PC-9 (cell line): ENCODE measurements around the gene TGFBR2.

Experiments used
- EZH2 ChIP-seq: fragments of 200-600 bp; sonication (generic); IDR thresholded peaks from 2 replicates; pipeline ENCODE4 v1.8.0; 2017; ENCODE audit warnings: antibody characterized with exemption, low read depth
- TF ChIP-seq, protein P1 (sequence below): fragments of 200-600 bp; sonication (generic); conservative IDR thresholded peaks from 2 replicates; pipeline ENCODE4 v1.6.1; 2017; ENCODE audit warnings: mixed run types, antibody characterized with exemption, mild to moderate bottlenecking, moderate library complexity

DNA sequence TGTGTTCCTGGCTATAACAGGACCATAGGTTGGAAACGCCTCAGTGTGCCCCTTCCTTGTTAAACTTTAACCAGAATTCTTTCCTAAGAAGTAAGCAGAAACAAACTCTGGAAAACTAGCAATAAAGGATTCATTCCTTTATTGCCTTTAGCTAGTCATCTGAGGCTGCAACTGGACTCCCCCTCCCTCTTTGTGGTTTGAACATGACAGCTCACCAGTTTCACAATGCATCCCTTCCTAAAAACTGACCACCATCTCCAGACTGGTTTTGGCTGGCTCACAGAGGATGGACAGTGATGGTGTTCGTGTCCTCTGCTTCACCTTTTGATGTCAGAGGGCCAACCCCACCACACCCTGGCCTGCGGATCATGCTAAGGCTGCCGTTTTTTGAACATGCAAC lies 27.9 kb upstream of the TGFBR2 start:
- TF ChIP-seq, protein P1, sequence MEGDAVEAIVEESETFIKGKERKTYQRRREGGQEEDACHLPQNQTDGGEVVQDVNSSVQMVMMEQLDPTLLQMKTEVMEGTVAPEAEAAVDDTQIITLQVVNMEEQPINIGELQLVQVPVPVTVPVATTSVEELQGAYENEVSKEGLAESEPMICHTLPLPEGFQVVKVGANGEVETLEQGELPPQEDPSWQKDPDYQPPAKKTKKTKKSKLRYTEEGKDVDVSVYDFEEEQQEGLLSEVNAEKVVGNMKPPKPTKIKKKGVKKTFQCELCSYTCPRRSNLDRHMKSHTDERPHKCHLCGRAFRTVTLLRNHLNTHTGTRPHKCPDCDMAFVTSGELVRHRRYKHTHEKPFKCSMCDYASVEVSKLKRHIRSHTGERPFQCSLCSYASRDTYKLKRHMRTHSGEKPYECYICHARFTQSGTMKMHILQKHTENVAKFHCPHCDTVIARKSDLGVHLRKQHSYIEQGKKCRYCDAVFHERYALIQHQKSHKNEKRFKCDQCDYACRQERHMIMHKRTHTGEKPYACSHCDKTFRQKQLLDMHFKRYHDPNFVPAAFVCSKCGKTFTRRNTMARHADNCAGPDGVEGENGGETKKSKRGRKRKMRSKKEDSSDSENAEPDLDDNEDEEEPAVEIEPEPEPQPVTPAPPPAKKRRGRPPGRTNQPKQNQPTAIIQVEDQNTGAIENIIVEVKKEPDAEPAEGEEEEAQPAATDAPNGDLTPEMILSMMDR = no peak
- no peak for TF ChIP-seq EZH2
